Activated CD8-positive, alpha-beta memory T cell treated with anti-CD3 and anti-CD28 coated beads, Interleukin-2, amount 10 ng/mL, durations not matched to agents 7 days and 5 days (primary cell): Measurements from ENCODE around the gene IQGAP2. TPM values are rescaled to one million over a fixed set of nuclear protein-coding genes. Genes with fewer than 3 reads are reported as not detected.
A peak's percentile ranks its signal among the peaks of the same experiment; 100 is the strongest.

ENCODE experiments used
- ATAC-seq: fragments of 150-1000 bp; cut with Tn5 transposase; one replicate; pipeline ENCODE4 v1.10.0; 2021; ENCODE audit warnings: moderate library complexity
- CTCF ChIA-PET: fragments of 350-600 bp; sonication (Branson Sonifier 250); formaldehyde crosslinking; loops from one replicate; lab custom pipeline; 2021; ENCODE audit warnings: antibody characterized with exemption; lab: Charles Lee
- DNase-seq: peaks from one replicate; pipeline ENCODE4 v3.0.0-alpha.2; 2020
- H3K27ac Mint-ChIP-seq: one replicate; pipeline ENCODE4 v1.8.0; 2021; ENCODE audit warnings: mild to moderate bottlenecking, mixed read lengths
- H3K27me3 Mint-ChIP-seq: one replicate; pipeline ENCODE4 v1.8.0; 2021; ENCODE audit warnings: mixed read lengths
- H3K36me3 Mint-ChIP-seq: one replicate; pipeline ENCODE4 v1.8.0; 2021; ENCODE audit warnings: mild to moderate bottlenecking, mixed read lengths
- H3K4me1 Mint-ChIP-seq: one replicate; pipeline ENCODE4 v1.8.0; 2021; ENCODE audit warnings: mixed read lengths
- H3K4me3 Mint-ChIP-seq: one replicate; pipeline ENCODE4 v1.8.0; 2021; ENCODE audit warnings: mild to moderate bottlenecking, moderate library complexity, mixed read lengths
- H3K9me3 Mint-ChIP-seq: one replicate; pipeline ENCODE4 v1.8.0; 2022; ENCODE audit warnings: low read depth, mixed read lengths
- total RNA-seq, 2 experiments: library from RNA; stranded (reverse); gene quantifications; one replicate each; pipeline ENCODE4 v1.2.3, GENCODE V29; 2021

Gene IQGAP2
- total RNA-seq, 2 experiments from 2014 or later = 70.2 to 118 TPM

DNA sequence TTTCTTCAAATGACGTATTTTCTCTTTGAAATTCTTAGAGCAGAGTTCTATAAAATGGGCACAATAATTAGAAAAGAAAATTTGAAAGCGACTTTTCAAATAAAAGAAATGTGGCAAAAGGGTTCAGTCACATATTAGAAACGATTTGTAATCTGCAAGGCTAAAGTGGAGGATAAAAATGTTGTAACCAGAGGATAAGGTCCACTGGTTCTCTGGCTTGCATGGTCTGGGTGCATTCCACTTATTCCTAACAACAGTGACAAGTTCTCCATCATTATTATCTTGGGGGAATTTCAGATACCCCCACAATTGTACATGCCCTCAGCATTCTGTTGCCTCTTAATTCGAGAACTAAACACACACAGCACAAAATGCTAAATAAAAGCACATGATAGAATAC, 91.1 kb downstream of the IQGAP2 start:
- H3K27me3 Mint-ChIP-seq = no peaks in the 10 kb centered on the region
- H3K27ac Mint-ChIP-seq = no peak overlapping the region
- peaks cover 17% of the 10 kb centered on the region for H3K4me1 Mint-ChIP-seq
- H3K9me3 Mint-ChIP-seq = no peaks in the 10 kb centered on the region
- DNase-seq (no peak), ATAC-seq (no peak)
- CTCF ChIA-PET = interaction anchor here (1.1 kb wide), 1 partner anchor 20 kb away, joined by 3 read pairs; no protein-coding TSS in a partner anchor
- H3K4me3 Mint-ChIP-seq = no peak overlapping the region
- H3K36me3 Mint-ChIP-seq = peaks cover 18% of the 10 kb centered on the region

- Mint-ChIP-seq H3K27me3 (no peaks in the 10 kb centered on the region), H3K27ac (no peak overlapping the region), H3K9me3 (no peaks in the 10 kb centered on the region), H3K36me3 (peaks cover 15% of the 10 kb centered on the region), H3K4me3 (no peak overlapping the region), H3K4me1 (peaks cover 11% of the 10 kb centered on the region)
- no peak for DNase-seq
- no peak for ATAC-seq
- CTCF ChIA-PET = interaction anchor here (1.2 kb wide), 1 partner anchor 26 kb away, joined by 3 read pairs; no protein-coding TSS in a partner anchor
Measured at GRCh38 chr5:76495870-76496269, 92.8 kb downstream of the IQGAP2 start.

DNA sequence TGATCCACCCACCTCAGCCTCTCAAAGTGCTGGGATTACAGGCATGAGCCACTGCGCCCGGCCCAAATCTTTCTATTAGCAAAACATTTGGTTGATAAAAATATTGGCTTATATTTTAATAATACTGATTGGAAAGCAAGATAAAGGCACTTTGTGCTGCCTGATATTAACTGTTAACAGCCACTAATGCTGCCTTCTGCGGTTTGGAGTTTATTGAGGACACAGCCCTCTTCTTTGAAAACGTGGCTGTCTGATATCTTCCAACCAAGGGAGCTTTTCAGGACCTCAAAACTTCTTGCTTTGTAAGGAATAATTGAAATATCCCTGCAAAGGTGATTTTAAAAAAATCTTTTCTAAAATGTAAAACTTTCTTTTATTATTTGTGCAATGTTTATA, 94.0 kb downstream of the IQGAP2 start:
- H3K9me3 Mint-ChIP-seq = no peaks in the 10 kb centered on the region
- H3K4me1 Mint-ChIP-seq = peaks cover 6% of the 10 kb centered on the region
- H3K36me3 Mint-ChIP-seq = peaks cover 11% of the 10 kb centered on the region
- H3K27me3 Mint-ChIP-seq = no peaks in the 10 kb centered on the region
- H3K4me3 Mint-ChIP-seq = no peak overlapping the region
- no peak for DNase-seq
- no peak overlapping the region for H3K27ac Mint-ChIP-seq
- CTCF ChIA-PET = no interaction called here
- no peak for ATAC-seq

- Mint-ChIP-seq H3K4me1 (peaks cover 6% of the 10 kb centered on the region), H3K9me3 (no peaks in the 10 kb centered on the region), H3K36me3 (peaks cover 11% of the 10 kb centered on the region), H3K4me3 (no peak overlapping the region), H3K27ac (no peak overlapping the region), H3K27me3 (no peaks in the 10 kb centered on the region)
- CTCF ChIA-PET = no interaction called here
- no peak for DNase-seq
- ATAC-seq = no peak
Measured at GRCh38 chr5:76497986-76498717, 95.1 kb downstream of the IQGAP2 start.

DNA sequence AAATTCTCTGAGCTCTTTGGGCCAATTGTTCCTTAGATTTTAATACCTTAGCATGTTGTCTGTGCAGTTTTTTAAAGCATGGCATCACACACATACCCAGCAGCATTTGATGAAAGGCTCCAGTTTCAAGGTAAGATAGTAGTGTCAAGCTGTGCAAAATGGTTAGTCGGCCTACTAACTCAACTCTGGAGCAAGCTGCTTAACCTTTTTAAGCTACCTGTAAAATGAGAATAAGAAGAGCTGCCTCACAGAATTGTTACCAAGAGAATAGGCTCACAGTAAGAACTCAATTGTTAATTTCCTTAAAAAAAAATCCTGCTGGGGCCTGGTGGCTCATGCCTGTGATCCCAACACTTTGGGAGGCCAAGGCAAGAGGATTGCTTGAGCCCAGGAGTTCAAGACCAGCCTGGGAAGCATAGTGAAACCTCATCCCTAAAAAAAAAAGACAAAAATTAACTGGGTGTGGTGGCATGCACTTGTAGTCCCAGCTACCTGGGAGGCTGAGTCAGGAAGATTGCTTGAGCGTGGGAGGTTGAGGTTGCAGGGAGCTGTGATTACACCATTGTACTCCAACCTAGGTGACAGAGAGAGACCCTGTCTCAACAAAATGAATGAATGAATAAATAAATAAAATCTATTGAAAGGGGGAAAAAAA, 96.5 kb downstream of the IQGAP2 start:
- Mint-ChIP-seq H3K27me3 (no peaks in the 10 kb centered on the region), H3K36me3 (peaks cover 7% of the 10 kb centered on the region), H3K27ac (peak overlapping the region; percentile 36), H3K4me3 (no peak overlapping the region), H3K4me1 (peaks cover 6% of the 10 kb centered on the region), H3K9me3 (no peaks in the 10 kb centered on the region)
- ATAC-seq (no peak), DNase-seq (no peak)
- CTCF ChIA-PET = interaction anchor here (1.1 kb wide), 1 partner anchor 96 kb away, joined by 4 read pairs; the partner anchor contains the start of gene IQGAP2

DNA sequence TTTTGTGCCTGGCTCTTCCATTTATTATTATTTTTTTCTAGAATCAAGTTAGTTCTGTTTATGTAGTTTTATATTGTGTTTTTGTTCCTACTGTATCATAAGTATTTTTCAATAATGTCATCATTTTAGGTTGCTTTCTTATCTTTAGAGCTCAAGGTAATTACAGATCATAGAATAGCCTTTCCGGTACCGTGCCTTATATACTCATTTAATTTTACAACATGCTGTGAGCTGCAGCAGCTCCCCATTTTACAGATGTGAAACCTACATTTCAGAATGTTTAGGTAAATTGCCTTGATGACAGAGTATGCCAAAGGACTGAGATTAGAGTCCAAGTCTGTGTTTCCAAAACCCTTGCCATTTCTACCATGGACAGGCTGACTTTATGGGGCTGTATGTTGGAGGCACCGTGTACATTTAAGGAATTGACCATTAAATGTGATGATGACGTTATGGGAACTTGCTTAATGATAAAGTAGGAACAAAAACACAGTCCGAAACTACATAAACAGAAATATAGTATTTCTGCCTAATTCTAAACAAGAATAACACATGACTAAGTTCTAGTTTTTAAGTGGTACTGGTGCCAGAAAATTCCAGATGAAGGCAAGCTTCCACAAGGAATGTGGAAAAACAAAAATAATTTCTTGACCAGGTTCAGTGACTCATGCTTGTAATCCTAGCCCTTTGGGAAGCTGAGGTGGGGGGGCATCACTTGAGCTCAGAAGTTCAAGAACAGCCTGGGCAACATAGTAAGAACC, 97.7 kb downstream of the IQGAP2 start:
- ATAC-seq (no peak), DNase-seq (no peak)
- CTCF ChIA-PET = interaction anchor here (1.1 to 1.4 kb wide), 2 partner anchors 43 to 97 kb away, joined by 3 to 4 read pairs; partner anchors contain the start of gene IQGAP2
- H3K4me3 Mint-ChIP-seq = no peak overlapping the region
- H3K4me1 Mint-ChIP-seq = peaks cover 4% of the 10 kb centered on the region
- H3K36me3 Mint-ChIP-seq = peaks cover 6% of the 10 kb centered on the region
- H3K27me3 Mint-ChIP-seq = no peaks in the 10 kb centered on the region
- H3K27ac Mint-ChIP-seq = no peak overlapping the region
- no peaks in the 10 kb centered on the region for H3K9me3 Mint-ChIP-seq

GRCh38 chr5:76503929-76504328, 100.8 kb downstream of the IQGAP2 start:
- Mint-ChIP-seq H3K9me3 (no peaks in the 10 kb centered on the region), H3K36me3 (peaks cover 6% of the 10 kb centered on the region), H3K4me3 (no peak overlapping the region), H3K27me3 (no peaks in the 10 kb centered on the region), H3K4me1 (peaks cover 3% of the 10 kb centered on the region), H3K27ac (no peak overlapping the region)
- CTCF ChIA-PET = interaction anchor here (0.8 kb wide), 1 partner anchor 24 kb away, joined by 3 read pairs; no protein-coding TSS in a partner anchor
- ATAC-seq = no peak
- DNase-seq = no peak

- no peak overlapping the region for H3K4me3 Mint-ChIP-seq
- CTCF ChIA-PET = interaction anchor here (0.8 kb wide), 1 partner anchor 25 kb away, joined by 3 read pairs; no protein-coding TSS in a partner anchor
- H3K36me3 Mint-ChIP-seq = peaks cover 6% of the 10 kb centered on the region
- DNase-seq = no peak
- no peaks in the 10 kb centered on the region for H3K27me3 Mint-ChIP-seq
- H3K9me3 Mint-ChIP-seq = no peaks in the 10 kb centered on the region
- no peak overlapping the region for H3K27ac Mint-ChIP-seq
- peaks cover 3% of the 10 kb centered on the region for H3K4me1 Mint-ChIP-seq
- no peak for ATAC-seq
Measured at GRCh38 chr5:76504901-76505564, 101.9 kb downstream of the IQGAP2 start.

GRCh38 chr5:76513476-76513875, 110.4 kb downstream of the IQGAP2 start:
- Mint-ChIP-seq H3K27me3 (no peaks in the 10 kb centered on the region), H3K4me3 (no peak overlapping the region), H3K4me1 (no peaks in the 10 kb centered on the region), H3K36me3 (peaks cover 24% of the 10 kb centered on the region), H3K9me3 (peaks cover 4% of the 10 kb centered on the region), H3K27ac (no peak overlapping the region)
- DNase-seq (no peak), ATAC-seq (no peak)
- CTCF ChIA-PET = no interaction called here

DNA sequence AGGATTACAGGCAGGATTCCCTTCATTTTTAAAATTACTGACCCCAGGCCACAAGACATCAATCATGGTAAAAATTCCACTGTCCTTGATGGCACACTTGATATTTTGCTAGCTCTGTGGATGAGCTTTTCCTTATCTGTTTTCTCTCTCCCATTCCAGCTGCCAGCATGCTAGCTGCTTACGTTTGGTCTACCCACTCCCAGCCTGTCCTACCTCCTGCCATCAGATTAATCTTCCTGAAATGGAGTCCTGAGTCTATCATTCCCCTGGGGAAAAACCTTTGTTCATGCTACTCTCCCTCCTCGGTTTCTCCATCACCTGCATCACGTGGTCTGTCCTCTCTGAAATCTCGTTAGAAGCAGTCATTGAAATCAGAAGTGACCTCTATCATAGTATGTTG, 111.2 kb downstream of the IQGAP2 start:
- peaks cover 30% of the 10 kb centered on the region for H3K36me3 Mint-ChIP-seq
- CTCF ChIA-PET = interaction anchor here (1.3 kb wide), 1 partner anchor 12 kb away, joined by 4 read pairs; no protein-coding TSS in a partner anchor
- no peak overlapping the region for H3K4me3 Mint-ChIP-seq
- ATAC-seq = no peak
- H3K9me3 Mint-ChIP-seq = peaks cover 4% of the 10 kb centered on the region
- no peak overlapping the region for H3K27ac Mint-ChIP-seq
- no peaks in the 10 kb centered on the region for H3K4me1 Mint-ChIP-seq
- no peak for DNase-seq
- no peaks in the 10 kb centered on the region for H3K27me3 Mint-ChIP-seq

DNA sequence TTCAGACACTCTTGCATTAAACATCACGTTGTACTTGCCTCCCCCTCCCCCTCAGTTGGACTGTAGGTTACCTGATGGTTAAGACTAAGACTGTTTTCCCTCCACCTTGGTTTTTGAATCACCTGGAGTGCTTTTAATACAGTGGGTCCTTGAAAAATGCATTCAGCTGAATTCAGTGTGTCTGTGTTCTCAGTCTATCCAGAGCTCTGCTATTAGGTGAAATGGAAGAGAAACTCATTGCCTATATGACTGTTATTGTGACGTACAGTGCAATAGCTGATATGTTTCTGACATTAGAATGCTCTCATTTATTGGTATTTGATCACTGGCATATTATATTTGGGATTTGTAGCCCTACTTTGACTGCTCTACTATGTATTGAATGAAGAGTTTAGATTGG, 111.6 kb downstream of the IQGAP2 start:
- H3K27ac Mint-ChIP-seq = no peak overlapping the region
- H3K27me3 Mint-ChIP-seq = no peaks in the 10 kb centered on the region

GRCh38 chr5:76517334-76517733, 114.2 kb downstream of the IQGAP2 start:
- H3K27ac Mint-ChIP-seq = no peak overlapping the region
- H3K9me3 Mint-ChIP-seq = peaks cover 4% of the 10 kb centered on the region
- ATAC-seq (no peak), DNase-seq (no peak)
- H3K4me3 Mint-ChIP-seq = no peak overlapping the region
- H3K4me1 Mint-ChIP-seq = peaks cover 13% of the 10 kb centered on the region
- no peaks in the 10 kb centered on the region for H3K27me3 Mint-ChIP-seq
- H3K36me3 Mint-ChIP-seq = peaks cover 28% of the 10 kb centered on the region
- CTCF ChIA-PET = interaction anchor here (0.9 kb wide), 1 partner anchor 12 kb away, joined by 3 read pairs; no protein-coding TSS in a partner anchor

More for the DNA sequence above, 111.6 kb downstream of the IQGAP2 start:
- CTCF ChIA-PET = interaction anchor here (1.3 kb wide), 1 partner anchor 11 kb away, joined by 4 read pairs; no protein-coding TSS in a partner anchor
- Mint-ChIP-seq H3K9me3 (peaks cover 4% of the 10 kb centered on the region), H3K4me3 (no peak overlapping the region), H3K36me3 (peaks cover 30% of the 10 kb centered on the region), H3K4me1 (no peaks in the 10 kb centered on the region)
- DNase-seq (no peak), ATAC-seq (no peak)
